Superior temporal gyrus (tissue), 1 donor: ENCODE data around the gene ZDHHC14.
A peak's percentile ranks its signal among the peaks of the same experiment; 100 is the strongest.
"Not testable (repeated sequence)": the region's sequence is repeated elsewhere in the genome, so short reads cannot be mapped to it uniquely, and the experiment has no call there.

ENCODE experiments used
- DNase-seq: peaks from one replicate; pipeline ENCODE4 v3.0.0-alpha.2; 2016; ENCODE audit errors: extremely low spot score

ZDHHC14 gene

GRCh38 chr6:157380779-157381561 lies at the start of gene ZDHHC14:
TSS of gene ZDHHC14 (plus strand) at chr6:157381190.
- DNase-seq: peak; percentile 91

DNA sequence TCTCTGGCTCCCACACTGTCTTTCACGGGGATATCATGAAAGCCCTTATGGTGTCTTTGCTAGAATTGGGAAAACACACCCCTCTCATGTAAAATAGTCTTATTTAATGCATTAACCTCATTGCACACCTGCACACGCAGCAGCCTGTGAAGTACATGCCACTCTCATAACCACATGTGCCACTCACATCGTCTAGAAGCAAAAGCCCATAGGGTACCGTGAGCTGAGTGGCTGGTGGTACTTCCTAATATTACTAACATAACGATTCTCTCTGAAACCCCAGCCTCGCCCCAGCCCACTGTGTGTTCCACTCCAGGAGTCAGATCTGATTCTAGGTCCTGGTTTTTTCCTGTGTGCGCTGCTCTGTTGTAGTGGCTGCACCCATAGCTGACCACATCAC lies 48.2 kb upstream of the ZDHHC14 start:
- DNase-seq: no peak

GRCh38 chr6:157333537-157333936 lies 47.5 kb upstream of the ZDHHC14 start:
- no peak for DNase-seq

GRCh38 chr6:157333956-157334355 lies 47.0 kb upstream of the ZDHHC14 start:
- no peak for DNase-seq

GRCh38 chr6:157335829-157336228 lies 45.2 kb upstream of the ZDHHC14 start:
- no peak for DNase-seq

GRCh38 chr6:157337276-157337675 lies 43.7 kb upstream of the ZDHHC14 start:
- DNase-seq: not testable (repeated sequence)

DNA sequence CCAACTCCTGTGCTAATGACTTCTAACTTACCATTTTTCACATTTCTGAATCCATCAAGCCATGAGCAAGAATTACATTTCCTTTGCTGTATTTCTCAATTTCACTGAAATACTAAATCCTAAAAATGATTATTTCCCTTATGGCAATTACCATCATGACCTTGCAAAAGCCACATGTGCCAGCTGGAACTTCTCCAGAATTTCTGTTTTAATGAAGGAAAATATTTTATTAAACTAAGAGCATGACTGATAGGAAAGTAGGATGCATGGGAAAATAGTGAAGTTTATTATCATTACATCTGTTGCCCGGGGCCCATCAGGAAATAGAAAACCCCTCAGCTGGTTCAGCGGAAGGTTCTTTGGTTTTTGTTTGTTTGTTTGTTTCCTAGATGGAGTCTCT lies 43.2 kb upstream of the ZDHHC14 start:
- DNase-seq: no peak

GRCh38 chr6:157339432-157339831 lies 41.6 kb upstream of the ZDHHC14 start:
- no peak for DNase-seq

- DNase-seq: no peak
These were observed 37.3 kb upstream of the ZDHHC14 start for GRCh38 chr6:157343732-157344131.

DNA sequence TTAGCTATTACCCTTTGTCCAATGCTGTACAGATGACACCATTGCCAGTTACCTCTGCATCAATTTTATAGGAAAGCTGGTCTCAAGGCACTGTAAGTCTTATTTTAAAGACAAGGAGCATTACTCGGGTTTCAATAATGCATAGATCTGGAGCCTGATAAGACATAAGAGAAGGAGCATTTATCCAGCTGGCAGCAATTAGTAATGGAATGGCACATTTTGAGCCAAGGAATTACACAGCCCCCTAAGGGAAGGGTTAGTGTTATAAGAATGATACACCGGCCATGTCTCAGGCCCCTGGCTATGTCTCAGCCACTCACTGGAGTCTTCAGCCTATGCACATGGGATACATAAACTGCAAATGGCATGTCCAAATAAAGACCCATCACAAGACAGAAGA lies 34.6 kb upstream of the ZDHHC14 start:
- no peak for DNase-seq

- DNase-seq: peak; percentile 24
These were observed 22.7 kb upstream of the ZDHHC14 start for GRCh38 chr6:157358287-157358686.

DNA sequence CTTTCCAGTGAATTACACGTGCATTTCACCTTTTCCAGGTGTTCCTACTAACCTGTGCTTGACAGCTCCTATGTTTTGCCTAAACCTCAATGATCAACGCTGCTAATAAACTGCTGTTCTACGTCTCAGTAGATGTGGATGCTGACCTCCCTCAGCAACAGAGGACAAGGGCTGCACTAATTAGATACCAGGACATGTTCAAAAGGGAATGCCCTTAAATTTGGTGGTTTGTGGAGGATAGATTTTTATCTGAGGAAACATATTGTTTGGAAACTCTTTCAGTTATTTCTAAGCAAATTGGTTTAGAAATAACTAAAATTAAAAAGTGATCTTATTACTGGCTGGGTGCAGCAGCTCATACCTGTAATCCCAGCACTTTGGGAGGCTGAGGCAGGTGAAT lies 19.1 kb upstream of the ZDHHC14 start:
- DNase-seq: no peak

DNA sequence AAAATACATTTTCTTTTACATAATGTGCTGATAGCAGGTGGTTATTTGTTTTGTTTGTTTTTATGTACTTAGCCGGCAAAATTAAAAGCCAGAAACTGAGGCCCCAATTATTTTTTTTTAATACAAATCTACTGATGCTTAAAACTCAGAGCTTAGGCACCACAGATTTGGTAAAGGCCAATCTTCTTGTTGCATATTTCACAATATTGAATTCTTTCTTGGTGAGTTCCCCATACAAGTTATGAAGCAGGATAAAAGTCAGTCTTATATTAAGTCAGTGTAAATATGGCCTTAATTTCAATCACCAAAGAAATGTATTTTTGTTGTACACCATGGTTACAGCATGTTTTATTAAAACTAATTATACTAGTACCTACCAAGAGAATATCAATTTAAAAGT lies 16.3 kb upstream of the ZDHHC14 start:
- no peak for DNase-seq

DNA sequence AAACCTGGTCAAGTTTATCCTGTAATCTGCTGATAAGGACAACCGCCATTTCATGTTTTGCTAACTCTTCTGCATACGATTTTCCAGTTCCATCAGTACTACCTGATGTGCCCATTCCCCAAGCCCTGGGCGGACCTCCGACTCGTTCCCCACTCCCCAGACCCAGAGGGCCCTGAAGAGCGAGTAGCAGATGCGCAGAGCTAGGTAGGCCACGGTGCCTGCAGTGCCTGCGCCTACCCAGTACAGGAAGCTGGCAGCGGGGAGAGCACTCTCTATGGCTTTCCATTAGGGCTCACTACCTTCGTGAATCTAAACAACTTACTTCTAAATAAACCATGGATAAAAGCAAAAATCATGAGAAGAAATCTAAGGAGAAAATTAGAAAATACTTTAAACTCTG lies 14.3 kb upstream of the ZDHHC14 start:
- no peak for DNase-seq

DNA sequence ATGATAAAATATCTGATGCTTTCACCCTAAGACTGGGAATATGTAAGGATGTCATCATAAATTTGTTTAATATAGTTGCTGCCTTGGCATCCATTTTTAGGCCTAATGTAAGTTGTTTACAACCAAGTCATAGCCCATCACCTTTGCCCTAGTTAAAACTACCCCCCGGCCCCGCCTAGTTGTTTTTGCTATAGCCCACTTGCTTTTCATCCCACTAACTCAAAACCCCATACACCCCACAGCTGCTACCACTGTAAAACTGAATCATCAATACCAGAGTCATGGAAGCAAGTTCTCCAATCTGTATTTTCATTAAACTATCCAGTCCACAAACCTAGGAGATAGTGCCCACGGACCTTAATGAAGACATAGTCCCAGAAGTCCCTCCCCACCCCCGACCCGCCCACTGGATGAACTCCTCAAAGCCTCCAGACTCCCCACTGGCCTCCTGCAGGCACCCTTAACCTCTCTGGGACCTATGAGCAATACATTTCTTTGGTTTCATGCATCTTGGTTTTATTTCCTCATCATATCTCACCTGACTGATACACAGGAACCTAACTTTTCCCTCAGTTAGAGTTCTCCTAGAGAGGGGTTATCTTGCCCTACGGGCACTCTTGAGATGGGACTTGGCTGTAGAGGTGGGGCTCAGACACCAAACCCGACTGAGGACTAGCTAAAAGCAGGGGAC lies 12.5 kb upstream of the ZDHHC14 start:
- no peak for DNase-seq

GRCh38 chr6:157370755-157371154 lies 10.2 kb upstream of the ZDHHC14 start:
- DNase-seq: no peak

- DNase-seq: no peak
These were observed 8.3 kb upstream of the ZDHHC14 start for GRCh38 chr6:157372501-157373280.

- peak; percentile 63 for DNase-seq
These were observed 6.0 kb upstream of the ZDHHC14 start for GRCh38 chr6:157374889-157375443.

DNA sequence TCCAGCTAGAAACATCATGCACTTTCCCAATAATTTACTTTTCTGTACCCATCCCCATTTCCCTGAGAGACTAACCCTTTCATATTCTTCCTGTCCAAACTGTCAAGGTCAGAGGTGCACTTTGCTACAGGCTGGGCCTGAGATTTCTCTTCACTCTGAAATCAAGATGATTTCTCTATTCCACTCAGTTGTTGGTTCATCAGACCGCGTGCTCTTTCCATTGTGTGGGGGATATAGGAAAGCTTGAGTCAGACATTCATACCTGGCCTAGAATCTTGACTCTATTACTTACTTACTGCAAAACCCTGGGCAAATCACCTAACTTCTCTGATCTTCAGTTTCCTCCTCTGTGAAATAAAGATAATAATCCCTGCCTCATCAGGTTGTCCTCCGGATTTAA lies 4.7 kb upstream of the ZDHHC14 start:
- no peak for DNase-seq

DNA sequence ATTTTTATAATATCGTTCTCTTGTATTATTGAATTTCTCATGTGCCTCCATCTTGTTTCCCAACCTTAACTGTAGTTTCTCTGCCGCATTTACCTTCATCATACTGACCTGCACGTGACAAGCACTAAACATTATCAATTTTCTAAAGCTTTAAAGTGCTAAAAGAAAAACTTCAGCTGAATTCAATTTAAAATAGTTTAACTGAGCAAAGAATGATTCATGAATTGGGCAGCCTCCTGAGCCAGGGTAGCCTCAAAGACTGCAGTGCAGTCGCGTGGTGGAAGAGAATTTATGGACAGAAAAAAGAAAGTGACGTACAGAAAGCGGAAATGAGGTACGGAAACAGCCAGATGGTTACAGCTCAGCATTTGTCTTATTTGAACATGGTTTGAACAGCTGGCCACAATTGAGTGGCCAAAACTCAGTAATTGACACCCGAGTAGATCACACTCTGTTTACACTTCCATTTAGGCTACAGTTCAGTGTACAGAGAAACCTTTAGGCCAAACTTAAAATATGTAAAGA lies 4.2 kb upstream of the ZDHHC14 start:
- no peak for DNase-seq

DNA sequence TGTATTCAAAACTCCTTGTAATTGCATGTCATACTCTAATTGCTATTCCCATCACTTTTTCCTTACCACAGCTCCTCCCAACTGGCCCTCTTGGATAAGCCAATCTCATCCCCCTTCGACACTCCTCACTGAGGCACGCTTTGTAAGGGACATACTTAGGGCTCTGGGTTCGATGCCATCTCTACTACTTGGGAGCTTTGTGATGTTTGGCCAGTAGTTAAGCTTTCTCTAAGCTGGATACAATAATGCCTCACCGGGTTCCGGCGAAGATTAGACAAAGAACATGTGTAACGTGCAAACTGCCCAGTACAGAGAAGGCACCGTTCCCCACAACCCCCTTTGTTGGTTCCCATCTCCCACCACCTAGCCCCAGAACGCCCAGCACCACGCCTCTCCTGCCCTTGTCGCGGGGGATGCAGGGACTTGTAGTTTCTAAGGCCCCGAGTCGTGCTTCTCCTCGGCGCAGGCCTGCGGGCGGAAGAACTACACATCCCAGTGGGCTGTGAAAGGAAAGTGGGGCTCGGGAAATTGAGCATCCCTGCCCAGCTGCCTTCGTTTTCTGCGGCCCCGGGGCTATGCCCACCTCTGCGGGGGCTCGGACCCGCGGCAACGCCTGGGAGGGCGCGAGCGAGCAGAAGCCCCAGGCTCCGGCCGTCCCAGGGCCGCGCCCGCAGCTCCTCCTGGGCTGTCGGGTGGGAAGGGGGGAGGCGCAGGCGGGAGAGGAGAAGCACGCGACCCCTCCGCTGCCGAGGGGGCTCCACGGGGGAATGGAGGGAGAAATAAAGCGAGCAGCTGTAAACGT lies 1.1 kb upstream of the ZDHHC14 start:
- peak; percentile 95 for DNase-seq
